ENCODE results near the gene EDIL3.

- TF ChIP-seq, protein P1, sequence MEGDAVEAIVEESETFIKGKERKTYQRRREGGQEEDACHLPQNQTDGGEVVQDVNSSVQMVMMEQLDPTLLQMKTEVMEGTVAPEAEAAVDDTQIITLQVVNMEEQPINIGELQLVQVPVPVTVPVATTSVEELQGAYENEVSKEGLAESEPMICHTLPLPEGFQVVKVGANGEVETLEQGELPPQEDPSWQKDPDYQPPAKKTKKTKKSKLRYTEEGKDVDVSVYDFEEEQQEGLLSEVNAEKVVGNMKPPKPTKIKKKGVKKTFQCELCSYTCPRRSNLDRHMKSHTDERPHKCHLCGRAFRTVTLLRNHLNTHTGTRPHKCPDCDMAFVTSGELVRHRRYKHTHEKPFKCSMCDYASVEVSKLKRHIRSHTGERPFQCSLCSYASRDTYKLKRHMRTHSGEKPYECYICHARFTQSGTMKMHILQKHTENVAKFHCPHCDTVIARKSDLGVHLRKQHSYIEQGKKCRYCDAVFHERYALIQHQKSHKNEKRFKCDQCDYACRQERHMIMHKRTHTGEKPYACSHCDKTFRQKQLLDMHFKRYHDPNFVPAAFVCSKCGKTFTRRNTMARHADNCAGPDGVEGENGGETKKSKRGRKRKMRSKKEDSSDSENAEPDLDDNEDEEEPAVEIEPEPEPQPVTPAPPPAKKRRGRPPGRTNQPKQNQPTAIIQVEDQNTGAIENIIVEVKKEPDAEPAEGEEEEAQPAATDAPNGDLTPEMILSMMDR (IDR thresholded peaks at IDR 0.05) = no peak
- no peak for TF ChIP-seq POLR2A (IDR thresholded peaks at IDR 0.05)
These were observed 153.2 kb downstream of the EDIL3 start for GRCh38 chr5:84231433-84231832.

Measured in upper lobe of left lung (tissue), 4 donors.